Muscle of leg (tissue), 11 donors: ENCODE measurements around the gene LHX1. TPM values are rescaled to one million over a fixed set of nuclear protein-coding genes. Genes with fewer than 3 reads are reported as not detected.

Experiments used
- DNase-seq: peaks from one replicate; pipeline ENCODE4 v3.0.0; 2013
- H3K27ac ChIP-seq: one replicate; pipeline ENCODE4 v1.5.1; 2013; ENCODE audit warnings: mild to moderate bottlenecking, low read length, control low read depth
- H3K27me3 ChIP-seq: one replicate; pipeline ENCODE4 v1.6.1; 2013; ENCODE audit warnings: low read length; ENCODE audit not compliant: control insufficient read depth, insufficient read depth
- H3K36me3 ChIP-seq: one replicate; pipeline ENCODE4 v1.6.1; 2013; ENCODE audit warnings: low read length; ENCODE audit not compliant: control insufficient read depth, insufficient read depth
- H3K4me1 ChIP-seq: one replicate; pipeline ENCODE4 v1.6.1; 2013; ENCODE audit warnings: low read length; ENCODE audit not compliant: control insufficient read depth, insufficient read depth
- H3K4me3 ChIP-seq: one replicate; pipeline ENCODE4 v1.5.1; 2013; ENCODE audit warnings: low read length, control low read depth
- H3K9me3 ChIP-seq: replicated peaks from 2 replicates; pipeline ENCODE4 v1.6.1; 2013; ENCODE audit warnings: low read depth, low read length; ENCODE audit not compliant: control insufficient read depth
- WGBS: methylation state at CpG from one replicate; pipeline ENCODE4 v1.1.5; 2013; ENCODE audit warnings: missing lambda C conversion rate; ENCODE audit not compliant: insufficient coverage; 5-methylcytosine and 5-hydroxymethylcytosine counted together
- polyA plus RNA-seq, 8 donors: library from polyadenylated mRNA; unstranded; fragments of 120-200 nt; gene quantifications; one replicate each; pipeline versions ENCODE4 v1.2.1 to v1.2.3, GENCODE V29; 2013; ENCODE audit warnings: inconsistent platforms in 1 of 8, low replicate concordance in 1 of 8; ENCODE audit not compliant: insufficient read length in 8 of 8, insufficient read depth in 1 of 8
- total RNA-seq: library from RNA; stranded (reverse); fragments of 120-200 nt; gene quantifications from one replicate; pipeline ENCODE4 v1.2.4, GENCODE V29; 2013

Gene LHX1
- total and polyA plus RNA-seq, 9 donors = 0.41 TPM; not detected in 8

- H3K9me3 ChIP-seq = no peaks in the 10 kb centered on the region
- no peak overlapping the region for H3K4me3 ChIP-seq
- no peaks in the 10 kb centered on the region for H3K27me3 ChIP-seq
- WGBS = no CpG with 5 or more reads among the region's 7 CpGs
- no peak for DNase-seq
- no peaks in the 10 kb centered on the region for H3K36me3 ChIP-seq
- no peak overlapping the region for H3K27ac ChIP-seq
- H3K4me1 ChIP-seq = peaks cover 7% of the 10 kb centered on the region
Measured at GRCh38 chr17:36900160-36900512, 37.1 kb upstream of the LHX1 start.

- Histone ChIP-seq H3K27ac (no peak overlapping the region), H3K27me3 (no peaks in the 10 kb centered on the region), H3K4me1 (peaks cover 7% of the 10 kb centered on the region), H3K4me3 (no peak overlapping the region), H3K9me3 (no peaks in the 10 kb centered on the region), H3K36me3 (no peaks in the 10 kb centered on the region)
- no peak for DNase-seq
- WGBS = 43% methylated on average over 7 of the region's 14 CpGs
Measured at GRCh38 chr17:36901506-36901905, 35.8 kb upstream of the LHX1 start.

- no peak for DNase-seq
- no peaks in the 10 kb centered on the region for H3K36me3 ChIP-seq
- no peaks in the 10 kb centered on the region for H3K4me1 ChIP-seq
- 41% methylated on average over 8 of the region's 10 CpGs for WGBS
- H3K4me3 ChIP-seq = no peak overlapping the region
- H3K9me3 ChIP-seq = no peaks in the 10 kb centered on the region
- peaks cover 18% of the 10 kb centered on the region for H3K27me3 ChIP-seq
- no peak overlapping the region for H3K27ac ChIP-seq
Measured at GRCh38 chr17:36907407-36907806, 29.9 kb upstream of the LHX1 start.

GRCh38 chr17:36910513-36910912 is 26.8 kb upstream of the LHX1 start:
- Histone ChIP-seq H3K4me3 (no peak overlapping the region), H3K36me3 (no peaks in the 10 kb centered on the region), H3K9me3 (no peaks in the 10 kb centered on the region), H3K27me3 (peaks cover 23% of the 10 kb centered on the region), H3K27ac (no peak overlapping the region), H3K4me1 (no peaks in the 10 kb centered on the region)
- no CpG with 5 or more reads among the region's 5 CpGs for WGBS
- DNase-seq = no peak

GRCh38 chr17:36911001-36911400 is 26.3 kb upstream of the LHX1 start:
- Histone ChIP-seq H3K9me3 (no peaks in the 10 kb centered on the region), H3K36me3 (no peaks in the 10 kb centered on the region), H3K27me3 (peaks cover 23% of the 10 kb centered on the region), H3K4me3 (no peak overlapping the region), H3K4me1 (no peaks in the 10 kb centered on the region), H3K27ac (no peak overlapping the region)
- DNase-seq = no peak
- WGBS = no CpG with 5 or more reads among the region's 3 CpGs

- WGBS = no CpG with 5 or more reads among the region's 5 CpGs
- no peaks in the 10 kb centered on the region for H3K36me3 ChIP-seq
- no peak overlapping the region for H3K4me3 ChIP-seq
- DNase-seq = no peak
- no peaks in the 10 kb centered on the region for H3K9me3 ChIP-seq
- no peak overlapping the region for H3K27ac ChIP-seq
- no peaks in the 10 kb centered on the region for H3K4me1 ChIP-seq
- H3K27me3 ChIP-seq = peaks cover 16% of the 10 kb centered on the region
Measured at GRCh38 chr17:36913132-36913531, 24.1 kb upstream of the LHX1 start.

- Histone ChIP-seq H3K4me1 (no peaks in the 10 kb centered on the region), H3K36me3 (no peaks in the 10 kb centered on the region), H3K27ac (no peak overlapping the region), H3K4me3 (no peak overlapping the region), H3K27me3 (peaks cover 48% of the 10 kb centered on the region), H3K9me3 (no peaks in the 10 kb centered on the region)
- 13% methylated on average over 1 of the region's 3 CpGs for WGBS
- no peak for DNase-seq
Measured at GRCh38 chr17:36918211-36918691, 19.0 kb upstream of the LHX1 start.

- Histone ChIP-seq H3K4me1 (no peaks in the 10 kb centered on the region), H3K27me3 (peaks cover 55% of the 10 kb centered on the region)
- WGBS = 81% methylated on average over 5 of the region's 7 CpGs
Measured at GRCh38 chr17:36919407-36919968, 17.8 kb upstream of the LHX1 start.

GRCh38 chr17:36920032-36921005 is 17.0 kb upstream of the LHX1 start:
- Histone ChIP-seq H3K27ac (no peak overlapping the region), H3K4me3 (no peak overlapping the region), H3K27me3 (peaks cover 62% of the 10 kb centered on the region), H3K9me3 (no peaks in the 10 kb centered on the region), H3K36me3 (no peaks in the 10 kb centered on the region), H3K4me1 (no peaks in the 10 kb centered on the region)
- WGBS = 9% methylated on average over 9 of the region's 18 CpGs
- no peak for DNase-seq

More at GRCh38 chr17:36919407-36919968, 17.8 kb upstream of the LHX1 start:
- H3K27ac ChIP-seq = no peak overlapping the region
- no peaks in the 10 kb centered on the region for H3K9me3 ChIP-seq
- H3K36me3 ChIP-seq = no peaks in the 10 kb centered on the region
- no peak for DNase-seq
- no peak overlapping the region for H3K4me3 ChIP-seq

GRCh38 chr17:36921095-36921851 is 16.0 kb upstream of the LHX1 start:
- 37% methylated on average over 2 of the region's 7 CpGs for WGBS
- no peak overlapping the region for H3K27ac ChIP-seq
- H3K27me3 ChIP-seq = peaks cover 64% of the 10 kb centered on the region
- no peak for DNase-seq
- no peaks in the 10 kb centered on the region for H3K4me1 ChIP-seq
- no peaks in the 10 kb centered on the region for H3K36me3 ChIP-seq
- H3K4me3 ChIP-seq = no peak overlapping the region
- no peaks in the 10 kb centered on the region for H3K9me3 ChIP-seq
